Measurements from ENCODE around the gene ACO2.
"Not testable (repeated sequence)": the region's sequence is repeated elsewhere in the genome, so short reads cannot be mapped to it uniquely, and the experiment has no call there.

ACO2 gene

GRCh38 chr22:41540365-41540764 is 71.4 kb downstream of the ACO2 start:
- no peak for DNase-seq (ENCODE audit: low read depth, low spot score)

GRCh38 chr22:41541484-41541883 is 72.6 kb downstream of the ACO2 start:
- DNase-seq (ENCODE audit: low read depth, low spot score) = no peak

- no peak for DNase-seq (ENCODE audit: low read depth, low spot score)
These were observed 73.3 kb downstream of the ACO2 start for GRCh38 chr22:41542224-41542623.

GRCh38 chr22:41543854-41544670 is 75.1 kb downstream of the ACO2 start, which contains the start of gene POLR3H:
TSS of gene POLR3H (minus strand) at chr22:41544470. CDS start at chr22:41544101, 369 bp downstream.
- peak; percentile 81 for DNase-seq (ENCODE audit: low read depth, low spot score)

GRCh38 chr22:41544671-41545476 is 76.0 kb downstream of the ACO2 start:
- DNase-seq (ENCODE audit: low read depth, low spot score) = no peak

GRCh38 chr22:41548830-41549211 is 79.9 kb downstream of the ACO2 start:
- DNase-seq (ENCODE audit: low read depth, low spot score) = no peak

- no peak for DNase-seq (ENCODE audit: low read depth, low spot score)
These were observed 82.1 kb downstream of the ACO2 start for GRCh38 chr22:41550952-41551491.

- DNase-seq (ENCODE audit: low read depth, low spot score) = no peak
These were observed 83.1 kb downstream of the ACO2 start for GRCh38 chr22:41551877-41552582.

- DNase-seq (ENCODE audit: low read depth, low spot score) = no peak
These were observed 86.5 kb downstream of the ACO2 start for GRCh38 chr22:41555325-41555982.

- no peak for DNase-seq (ENCODE audit: low read depth, low spot score)
These were observed 87.6 kb downstream of the ACO2 start for GRCh38 chr22:41556561-41556960.

GRCh38 chr22:41557401-41558240 is 88.7 kb downstream of the ACO2 start:
- no peak for DNase-seq (ENCODE audit: low read depth, low spot score)

- DNase-seq (ENCODE audit: low read depth, low spot score) = not testable (repeated sequence)
These were observed 89.3 kb downstream of the ACO2 start for GRCh38 chr22:41558241-41558630.

GRCh38 chr22:41560095-41560471 is 91.2 kb downstream of the ACO2 start:
- DNase-seq (ENCODE audit: low read depth, low spot score) = no peak

GRCh38 chr22:41561335-41561734 is 92.4 kb downstream of the ACO2 start:
- DNase-seq (ENCODE audit: low read depth, low spot score) = no peak

- DNase-seq (ENCODE audit: low read depth, low spot score) = no peak
These were observed 92.9 kb downstream of the ACO2 start for GRCh38 chr22:41561788-41562187.

GRCh38 chr22:41562461-41562860 is 93.5 kb downstream of the ACO2 start:
- no peak for DNase-seq (ENCODE audit: low read depth, low spot score)

- no peak for DNase-seq (ENCODE audit: low read depth, low spot score)
These were observed 94.3 kb downstream of the ACO2 start for GRCh38 chr22:41563051-41563711.

GRCh38 chr22:41564563-41564962 is 95.6 kb downstream of the ACO2 start:
- no peak for DNase-seq (ENCODE audit: low read depth, low spot score)

- DNase-seq (ENCODE audit: low read depth, low spot score) = no peak
These were observed 96.6 kb downstream of the ACO2 start for GRCh38 chr22:41565403-41566054.

- no peak for DNase-seq (ENCODE audit: low read depth, low spot score)
These were observed 98.5 kb downstream of the ACO2 start for GRCh38 chr22:41567512-41567768.

Measured in iPS DF 19.7 (cell line).